ENCODE measurements around the gene EEF1A2.

The EEF1A2 gene

DNA sequence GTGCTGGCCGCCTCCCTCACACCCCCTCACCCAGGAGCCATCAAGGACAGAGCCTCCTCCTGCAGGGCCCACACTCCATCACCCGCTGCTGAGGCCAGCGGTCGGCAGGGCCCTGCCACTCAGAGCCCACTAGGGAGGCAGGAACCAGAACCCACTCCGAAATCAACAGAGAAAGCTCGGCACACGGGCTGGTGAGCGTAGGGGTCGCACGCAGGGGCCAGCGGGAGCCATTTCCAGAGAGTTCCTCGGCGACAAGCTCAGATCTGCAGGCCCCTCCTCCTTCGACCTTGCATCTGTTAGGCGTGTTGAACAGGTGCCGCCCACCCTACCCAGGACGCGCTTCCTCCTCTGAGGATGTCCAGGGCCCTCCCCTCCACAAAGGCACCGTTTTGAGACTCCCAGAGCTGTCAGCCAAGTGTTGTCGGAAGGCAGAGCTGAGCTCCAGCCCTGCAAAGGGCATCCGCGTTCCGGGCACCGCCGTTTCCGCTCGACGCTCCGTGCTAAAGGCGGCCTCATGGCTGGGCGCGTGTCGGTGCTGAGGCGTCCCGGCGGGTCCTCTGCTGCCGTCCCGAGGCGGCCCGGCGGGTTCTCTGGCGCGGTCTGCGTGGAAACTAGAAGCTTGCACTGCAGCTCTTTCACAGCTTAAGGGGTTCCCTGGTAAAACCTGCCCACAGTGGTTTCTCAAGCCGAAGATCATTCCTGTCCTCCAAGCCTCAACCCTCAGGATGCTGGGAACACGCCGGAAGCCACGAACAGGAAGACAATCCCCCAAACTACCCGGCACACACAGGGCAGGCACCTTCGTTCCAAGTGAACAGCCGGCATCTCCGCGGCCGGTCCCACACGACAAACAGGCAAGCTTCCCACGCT, 33.3 kb downstream of the EEF1A2 start:
- no peak for TF ChIP-seq EP300 (IDR thresholded peaks at IDR 0.05; ENCODE audit: borderline replicate concordance)
- TF ChIP-seq YY1 (IDR thresholded peaks at IDR 0.05; ENCODE audit: low read depth), result no peak
- no peak for TF ChIP-seq TCF12 (IDR thresholded peaks at IDR 0.05; ENCODE audit: low read depth)
- no peak for TF ChIP-seq CREB1 (IDR thresholded peaks at IDR 0.05; ENCODE audit: low read depth)
- TF ChIP-seq, protein P1, sequence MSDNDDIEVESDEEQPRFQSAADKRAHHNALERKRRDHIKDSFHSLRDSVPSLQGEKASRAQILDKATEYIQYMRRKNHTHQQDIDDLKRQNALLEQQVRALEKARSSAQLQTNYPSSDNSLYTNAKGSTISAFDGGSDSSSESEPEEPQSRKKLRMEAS (IDR thresholded peaks at IDR 0.05), result no peak
- TF ChIP-seq RAD21 (IDR thresholded peaks at IDR 0.05; ENCODE audit: low read depth), result no peak
- TF ChIP-seq EGR1 (IDR thresholded peaks at IDR 0.05), result no peak
- TF ChIP-seq, protein P2, sequence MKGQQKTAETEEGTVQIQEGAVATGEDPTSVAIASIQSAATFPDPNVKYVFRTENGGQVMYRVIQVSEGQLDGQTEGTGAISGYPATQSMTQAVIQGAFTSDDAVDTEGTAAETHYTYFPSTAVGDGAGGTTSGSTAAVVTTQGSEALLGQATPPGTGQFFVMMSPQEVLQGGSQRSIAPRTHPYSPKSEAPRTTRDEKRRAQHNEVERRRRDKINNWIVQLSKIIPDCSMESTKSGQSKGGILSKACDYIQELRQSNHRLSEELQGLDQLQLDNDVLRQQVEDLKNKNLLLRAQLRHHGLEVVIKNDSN (IDR thresholded peaks at IDR 0.05), result no peak
- TF ChIP-seq TEAD4 (IDR thresholded peaks at IDR 0.05), result no peak
- TF ChIP-seq FOXM1 (IDR thresholded peaks at IDR 0.05; ENCODE audit: borderline replicate concordance, low read depth), result no peak
- TF ChIP-seq, protein P3, sequence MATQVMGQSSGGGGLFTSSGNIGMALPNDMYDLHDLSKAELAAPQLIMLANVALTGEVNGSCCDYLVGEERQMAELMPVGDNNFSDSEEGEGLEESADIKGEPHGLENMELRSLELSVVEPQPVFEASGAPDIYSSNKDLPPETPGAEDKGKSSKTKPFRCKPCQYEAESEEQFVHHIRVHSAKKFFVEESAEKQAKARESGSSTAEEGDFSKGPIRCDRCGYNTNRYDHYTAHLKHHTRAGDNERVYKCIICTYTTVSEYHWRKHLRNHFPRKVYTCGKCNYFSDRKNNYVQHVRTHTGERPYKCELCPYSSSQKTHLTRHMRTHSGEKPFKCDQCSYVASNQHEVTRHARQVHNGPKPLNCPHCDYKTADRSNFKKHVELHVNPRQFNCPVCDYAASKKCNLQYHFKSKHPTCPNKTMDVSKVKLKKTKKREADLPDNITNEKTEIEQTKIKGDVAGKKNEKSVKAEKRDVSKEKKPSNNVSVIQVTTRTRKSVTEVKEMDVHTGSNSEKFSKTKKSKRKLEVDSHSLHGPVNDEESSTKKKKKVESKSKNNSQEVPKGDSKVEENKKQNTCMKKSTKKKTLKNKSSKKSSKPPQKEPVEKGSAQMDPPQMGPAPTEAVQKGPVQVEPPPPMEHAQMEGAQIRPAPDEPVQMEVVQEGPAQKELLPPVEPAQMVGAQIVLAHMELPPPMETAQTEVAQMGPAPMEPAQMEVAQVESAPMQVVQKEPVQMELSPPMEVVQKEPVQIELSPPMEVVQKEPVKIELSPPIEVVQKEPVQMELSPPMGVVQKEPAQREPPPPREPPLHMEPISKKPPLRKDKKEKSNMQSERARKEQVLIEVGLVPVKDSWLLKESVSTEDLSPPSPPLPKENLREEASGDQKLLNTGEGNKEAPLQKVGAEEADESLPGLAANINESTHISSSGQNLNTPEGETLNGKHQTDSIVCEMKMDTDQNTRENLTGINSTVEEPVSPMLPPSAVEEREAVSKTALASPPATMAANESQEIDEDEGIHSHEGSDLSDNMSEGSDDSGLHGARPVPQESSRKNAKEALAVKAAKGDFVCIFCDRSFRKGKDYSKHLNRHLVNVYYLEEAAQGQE (IDR thresholded peaks at IDR 0.05; ENCODE audit: low read depth), result no peak

DNA sequence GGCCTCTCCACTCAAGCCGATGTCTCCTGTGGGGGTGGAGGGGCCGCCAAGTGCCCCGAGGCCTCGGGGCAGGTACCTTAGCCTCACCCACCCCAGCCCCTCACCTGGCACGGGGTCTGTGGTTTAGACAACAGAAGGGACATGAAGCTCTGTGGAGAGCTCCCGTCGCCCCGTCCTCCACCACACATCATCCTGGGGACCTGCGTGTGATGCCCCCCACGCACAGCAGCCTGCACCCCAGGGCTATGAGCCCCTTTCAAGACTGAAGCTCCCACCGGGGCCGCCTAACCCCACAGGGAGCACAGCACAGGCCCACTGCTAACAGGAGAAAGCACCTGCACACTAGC, 34.6 kb downstream of the EEF1A2 start:
- no peak for TF ChIP-seq CEBPB (IDR thresholded peaks at IDR 0.05)
- no peak for TF ChIP-seq YY1 (IDR thresholded peaks at IDR 0.05; ENCODE audit: low read depth)
- TF ChIP-seq EP300 (IDR thresholded peaks at IDR 0.05; ENCODE audit: borderline replicate concordance), result no peak
- TF ChIP-seq NFIC (IDR thresholded peaks at IDR 0.05), result no peak

DNA sequence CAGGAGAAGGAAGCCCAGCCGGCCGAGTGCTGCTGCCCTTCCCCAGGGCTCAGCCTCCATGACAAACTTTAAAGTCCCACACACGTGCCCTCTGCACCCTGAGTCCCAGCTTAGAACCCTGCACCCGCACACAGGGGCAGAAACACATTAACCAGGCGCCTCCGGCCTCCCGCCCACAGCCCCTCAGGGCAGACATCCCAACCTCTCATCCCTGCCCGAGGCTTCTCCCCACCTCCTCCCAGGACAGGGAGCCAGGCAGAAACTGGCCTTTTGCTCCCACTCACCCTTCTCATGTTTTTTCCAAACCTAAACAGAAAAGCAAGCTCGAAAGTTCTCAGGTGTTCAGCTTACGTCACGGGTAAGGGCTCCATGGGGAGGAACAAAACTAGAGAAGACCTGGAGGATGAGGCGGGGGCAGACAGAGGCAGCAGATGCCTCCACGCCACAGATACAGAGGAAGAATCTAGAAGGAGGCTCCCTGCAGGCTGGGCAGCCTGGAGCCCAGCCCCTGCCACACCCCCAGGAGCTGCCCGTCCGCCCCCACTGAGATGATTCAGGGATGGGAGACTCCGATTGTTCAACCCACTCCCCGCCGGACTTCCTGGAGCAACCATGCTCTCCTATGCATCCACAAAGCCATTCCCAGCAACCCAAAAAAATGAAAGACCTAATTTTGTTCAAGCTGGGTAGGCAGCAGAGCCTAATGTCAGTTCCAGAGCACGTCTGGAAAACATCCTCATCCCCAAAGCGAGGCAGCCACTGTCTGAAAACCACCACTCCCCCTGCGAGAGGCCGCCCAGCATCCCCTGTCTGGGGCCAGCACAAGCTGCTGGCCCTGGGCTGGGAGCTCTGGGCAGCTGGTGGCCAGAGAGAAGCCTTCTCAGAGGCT, 35.2 kb downstream of the EEF1A2 start:
- TF ChIP-seq CEBPB (IDR thresholded peaks at IDR 0.05), result no peak

DNA sequence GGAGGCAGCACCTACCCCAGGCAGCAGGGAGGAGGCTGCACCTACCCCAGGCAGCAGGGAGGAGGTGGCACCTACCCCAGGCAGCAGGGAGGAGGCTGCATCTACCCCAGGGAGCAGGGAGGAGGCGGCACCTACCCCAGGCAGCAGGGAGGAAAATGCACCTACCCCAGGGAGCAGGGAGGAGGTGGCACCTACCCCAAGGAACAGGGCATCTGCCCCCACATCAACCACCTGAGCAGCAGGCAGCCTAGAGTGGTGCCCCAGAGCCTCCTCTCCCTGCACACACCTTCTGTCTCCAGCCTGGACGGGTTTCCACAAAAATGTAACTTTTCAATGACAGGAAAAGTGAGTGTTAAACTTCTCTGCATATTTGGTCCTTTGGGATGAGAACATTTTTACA, 36.6 kb downstream of the EEF1A2 start:
- TF ChIP-seq EP300 (IDR thresholded peaks at IDR 0.05; ENCODE audit: borderline replicate concordance) (no peak), CEBPB (IDR thresholded peaks at IDR 0.05) (no peak), CREB1 (IDR thresholded peaks at IDR 0.05; ENCODE audit: low read depth) (no peak), EGR1 (IDR thresholded peaks at IDR 0.05) (no peak), TAF1 (IDR thresholded peaks at IDR 0.05; ENCODE audit: low read depth) (no peak), FOXM1 (IDR thresholded peaks at IDR 0.05; ENCODE audit: borderline replicate concordance, low read depth) (no peak), TCF12 (IDR thresholded peaks at IDR 0.05; ENCODE audit: low read depth) (no peak), NFIC (IDR thresholded peaks at IDR 0.05) (no peak), TEAD4 (IDR thresholded peaks at IDR 0.05) (no peak), ZBTB7A (IDR thresholded peaks at IDR 0.05; ENCODE audit: low read depth) (no peak), RAD21 (IDR thresholded peaks at IDR 0.05; ENCODE audit: low read depth) (no peak), YY1 (IDR thresholded peaks at IDR 0.05; ENCODE audit: low read depth) (no peak)
- TF ChIP-seq, protein P1 (IDR thresholded peaks at IDR 0.05), result no peak
- TF ChIP-seq, protein P2 (IDR thresholded peaks at IDR 0.05), result no peak
- TF ChIP-seq, protein P3 (IDR thresholded peaks at IDR 0.05; ENCODE audit: low read depth), result no peak

DNA sequence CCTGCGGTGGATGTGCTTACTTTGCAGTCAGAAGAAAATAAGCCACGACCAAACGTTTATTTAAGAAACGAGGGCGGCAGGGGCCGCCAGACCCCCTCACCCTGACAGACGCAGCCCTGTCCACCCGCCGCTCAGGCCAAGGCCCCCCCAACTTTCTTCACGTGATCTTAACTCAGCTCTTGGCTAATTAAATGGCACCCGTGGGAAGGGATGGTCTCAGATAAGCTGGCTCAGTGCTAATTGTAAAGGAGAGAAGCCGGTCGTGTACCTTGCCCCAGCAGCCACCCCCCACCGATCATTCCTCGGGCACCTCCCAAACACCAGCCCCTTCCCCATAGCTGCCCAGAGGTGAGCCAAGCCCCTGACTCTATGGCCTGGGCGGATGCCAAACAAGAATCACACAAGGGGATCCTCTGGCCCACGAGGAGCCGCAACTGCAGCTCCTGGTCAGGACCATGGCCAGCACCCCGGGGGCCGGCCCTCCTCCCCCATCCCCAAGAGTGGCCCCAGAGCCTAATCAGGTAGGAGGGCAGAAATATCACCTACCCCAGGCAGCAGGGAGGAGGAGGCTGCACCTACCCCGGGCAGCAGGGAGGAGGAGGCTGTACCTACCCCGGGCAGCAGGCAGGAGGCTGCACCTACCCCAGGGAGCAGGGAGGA, 37.6 kb downstream of the EEF1A2 start:
- TF ChIP-seq ZBTB7A (IDR thresholded peaks at IDR 0.05; ENCODE audit: low read depth) (no peak), CREB1 (IDR thresholded peaks at IDR 0.05; ENCODE audit: low read depth) (no peak), NFIC (IDR thresholded peaks at IDR 0.05) (peak; percentile 26; the same call in 1 of the 2 replicates), YY1 (IDR thresholded peaks at IDR 0.05; ENCODE audit: low read depth) (no peak), FOXM1 (IDR thresholded peaks at IDR 0.05; ENCODE audit: borderline replicate concordance, low read depth) (no peak), EP300 (IDR thresholded peaks at IDR 0.05; ENCODE audit: borderline replicate concordance) (no peak), EGR1 (IDR thresholded peaks at IDR 0.05) (no peak)
- TF ChIP-seq, protein P2 (IDR thresholded peaks at IDR 0.05), result no peak
- TF ChIP-seq, protein P1 (IDR thresholded peaks at IDR 0.05), result peak; percentile 41; the same call in 1 of the 2 replicates
- TF ChIP-seq, protein P3 (IDR thresholded peaks at IDR 0.05; ENCODE audit: low read depth), result peak; percentile 97
